Stimulated activated CD8-positive, alpha-beta memory T cell treated with anti-CD3 and anti-CD28 coated beads, Interleukin-7, amount 100 ng/mL, for 1 hour (primary cell): Measurements from ENCODE around the gene TMPRSS9.
"Not testable (repeated sequence)": the region's sequence is repeated elsewhere in the genome, so short reads cannot be mapped to it uniquely, and the experiment has no call there.

Experiments used
- DNase-seq, 2 donors: peaks; one replicate each; pipeline ENCODE4 v3.0.0-alpha.2; 2020; ENCODE audit warnings: low read depth in 2 of 2

The TMPRSS9 gene

DNA sequence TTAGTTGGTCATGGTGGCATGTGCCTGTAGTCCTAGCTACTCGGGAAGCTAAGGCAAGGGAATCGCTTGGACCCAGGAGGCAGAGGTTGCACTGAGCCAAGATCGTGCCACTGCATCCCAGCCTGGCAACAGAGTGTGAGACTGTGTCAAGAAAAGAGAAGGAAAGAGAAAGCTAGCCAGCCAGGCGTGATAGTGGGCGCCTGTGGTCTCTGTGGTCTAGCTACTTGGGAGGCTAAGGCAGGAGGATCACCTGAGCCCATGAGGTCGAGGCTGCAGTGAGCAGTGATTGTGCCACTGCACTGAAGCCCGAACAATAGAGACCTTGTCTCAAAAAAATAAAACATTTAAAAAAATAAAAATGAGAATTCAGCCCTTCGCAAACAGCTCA is 34.0 kb downstream of the TMPRSS9 start:
- no peak for DNase-seq

DNA sequence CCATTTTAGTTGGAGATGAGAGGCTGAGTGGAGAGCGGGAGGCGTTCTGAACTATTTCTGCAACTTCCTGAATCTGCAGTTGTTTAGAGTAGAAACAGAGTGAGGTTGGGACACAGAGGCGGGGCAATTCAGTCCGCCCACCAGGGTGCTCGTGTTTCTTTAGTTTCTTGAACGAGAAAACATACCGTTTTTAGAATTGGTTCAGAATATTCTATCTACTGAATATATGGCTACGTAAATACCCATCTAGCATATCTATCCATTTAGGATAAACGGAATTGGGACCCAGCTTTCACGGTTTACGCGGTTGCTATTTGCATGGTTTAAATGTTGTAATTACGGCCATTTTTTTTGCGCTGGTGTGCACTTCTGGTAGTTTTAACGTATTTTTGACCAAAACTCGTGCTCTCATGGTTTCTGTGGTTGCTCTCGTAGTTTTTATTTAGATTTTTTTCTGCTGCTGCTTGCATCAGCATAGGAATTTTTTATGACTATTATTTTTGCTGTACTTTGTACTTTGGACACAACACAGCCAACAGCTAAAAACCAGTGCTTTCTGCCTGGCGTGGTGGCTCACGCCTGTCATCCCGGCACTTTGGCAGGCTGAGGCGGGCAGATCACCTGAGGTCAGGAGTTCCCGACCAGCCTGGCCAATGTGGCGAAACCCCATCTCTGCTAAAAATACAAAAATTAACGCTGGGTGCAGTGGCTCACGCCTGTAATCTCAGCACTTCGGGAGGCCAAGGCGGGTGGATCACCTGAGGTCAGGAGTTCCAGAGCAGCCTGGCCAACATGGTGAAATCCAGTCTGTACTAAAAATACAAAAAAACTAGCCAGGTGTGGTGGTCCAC is 34.6 kb downstream of the TMPRSS9 start:
- no peak for DNase-seq

DNA sequence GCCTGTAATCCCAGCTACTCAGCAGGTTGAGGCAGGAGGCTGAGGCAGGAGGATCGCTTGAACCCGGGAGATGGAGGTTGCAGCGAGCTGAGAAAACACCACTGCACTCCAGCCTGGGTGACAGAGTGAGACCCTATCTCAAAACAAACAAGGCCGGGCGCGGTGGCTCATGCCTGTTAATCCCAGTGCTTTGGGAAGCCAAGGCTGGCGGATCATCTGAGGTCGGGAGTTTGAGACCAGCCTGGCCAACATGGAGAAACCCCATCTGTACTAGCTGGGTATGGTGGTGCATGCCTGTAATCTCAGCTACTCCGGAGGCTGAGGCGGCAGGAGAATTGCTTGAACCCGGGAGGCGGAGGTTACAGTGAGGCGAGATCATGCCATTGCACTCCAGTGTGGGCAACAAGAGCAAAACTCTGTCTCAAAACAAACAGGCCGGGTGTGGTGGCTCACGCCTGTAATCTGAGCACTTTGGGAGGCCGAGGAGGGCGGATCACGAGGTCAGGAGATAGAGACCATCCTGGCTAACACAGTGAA is 35.3 kb downstream of the TMPRSS9 start:
- not testable (repeated sequence) for DNase-seq

DNA sequence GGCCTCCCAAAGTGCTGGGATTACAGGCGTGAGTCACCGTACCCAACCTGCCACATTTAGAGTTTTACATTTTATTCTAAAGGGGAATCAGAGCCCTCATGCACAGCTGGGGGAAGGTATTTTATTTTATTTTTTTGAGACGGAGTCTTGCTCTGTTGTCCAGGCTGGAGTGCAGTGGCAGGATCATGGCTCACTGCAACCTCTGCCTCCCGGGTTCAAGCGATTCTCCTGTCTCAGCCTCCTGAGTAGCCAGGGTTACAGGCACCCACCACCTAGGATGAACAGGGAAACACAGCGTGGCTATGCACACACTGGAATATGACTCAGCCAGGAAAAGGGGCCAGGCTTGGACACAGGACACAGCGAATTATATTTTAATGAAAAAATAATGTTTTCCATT is 37.1 kb downstream of the TMPRSS9 start:
- not testable (repeated sequence) for DNase-seq

DNA sequence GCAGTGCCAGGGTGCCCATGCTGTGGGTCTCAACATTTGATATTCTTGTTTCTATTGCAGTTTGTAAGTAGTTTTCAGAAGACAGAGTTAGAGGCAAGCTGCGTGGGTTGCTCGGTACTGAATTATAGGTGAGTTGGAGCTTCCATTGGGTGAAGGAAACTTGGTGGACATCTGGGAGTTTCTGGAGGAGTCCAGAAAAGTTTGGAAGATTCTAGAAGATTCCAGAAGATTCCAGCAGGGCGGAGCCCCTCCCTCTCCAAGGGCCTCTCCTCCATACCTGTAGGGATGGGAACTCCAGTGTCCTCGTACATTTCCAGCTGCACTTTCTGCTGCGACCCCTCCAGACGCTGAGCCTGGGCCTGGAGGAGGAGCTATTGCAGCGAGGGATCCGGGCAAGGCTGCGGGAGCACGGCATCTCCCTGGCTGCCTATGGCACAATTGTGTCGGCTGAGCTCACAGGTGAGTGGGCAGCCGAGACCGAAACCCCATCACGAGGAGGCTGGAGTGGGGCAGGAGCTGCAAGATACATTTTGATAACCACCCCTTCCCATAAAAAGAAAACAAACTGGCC is 38.8 kb downstream of the TMPRSS9 start:
- DNase-seq = no peak

DNA sequence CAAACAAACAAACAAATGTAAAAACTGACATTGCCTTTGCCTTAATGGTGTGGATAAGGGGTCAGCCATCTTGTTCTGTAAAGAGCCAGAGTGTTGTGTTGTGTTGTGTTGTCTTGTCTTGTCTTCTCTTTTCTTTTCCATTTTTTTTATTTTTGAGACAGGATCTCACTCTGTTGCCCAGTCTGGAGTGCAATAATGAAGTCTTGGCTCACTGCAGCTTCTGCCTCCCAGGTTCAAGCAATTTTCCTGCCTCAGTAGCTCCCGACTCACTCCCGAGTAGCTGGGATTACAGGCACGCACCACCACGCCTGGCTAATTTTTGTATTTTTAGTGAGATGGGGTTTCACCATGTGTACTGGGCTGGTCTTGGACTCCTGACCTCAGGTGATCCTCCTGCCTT is 39.5 kb downstream of the TMPRSS9 start:
- DNase-seq = no peak

DNA sequence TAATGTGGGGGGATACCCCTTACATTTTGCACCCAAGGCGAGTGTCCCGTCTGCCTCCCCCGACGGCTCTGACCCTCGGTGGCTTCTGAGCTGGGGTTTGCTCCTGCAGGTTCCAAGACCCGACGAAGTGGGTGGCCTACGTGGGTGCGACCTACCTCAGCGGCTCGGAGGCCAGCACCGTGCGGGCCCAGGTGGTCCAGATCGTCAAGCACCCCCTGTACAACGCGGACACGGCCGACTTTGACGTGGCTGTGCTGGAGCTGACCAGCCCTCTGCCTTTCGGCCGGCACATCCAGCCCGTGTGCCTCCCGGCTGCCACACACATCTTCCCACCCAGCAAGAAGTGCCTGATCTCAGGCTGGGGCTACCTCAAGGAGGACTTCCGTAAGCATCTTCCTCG is 48.2 kb downstream of the TMPRSS9 start:
- no peak for DNase-seq

DNA sequence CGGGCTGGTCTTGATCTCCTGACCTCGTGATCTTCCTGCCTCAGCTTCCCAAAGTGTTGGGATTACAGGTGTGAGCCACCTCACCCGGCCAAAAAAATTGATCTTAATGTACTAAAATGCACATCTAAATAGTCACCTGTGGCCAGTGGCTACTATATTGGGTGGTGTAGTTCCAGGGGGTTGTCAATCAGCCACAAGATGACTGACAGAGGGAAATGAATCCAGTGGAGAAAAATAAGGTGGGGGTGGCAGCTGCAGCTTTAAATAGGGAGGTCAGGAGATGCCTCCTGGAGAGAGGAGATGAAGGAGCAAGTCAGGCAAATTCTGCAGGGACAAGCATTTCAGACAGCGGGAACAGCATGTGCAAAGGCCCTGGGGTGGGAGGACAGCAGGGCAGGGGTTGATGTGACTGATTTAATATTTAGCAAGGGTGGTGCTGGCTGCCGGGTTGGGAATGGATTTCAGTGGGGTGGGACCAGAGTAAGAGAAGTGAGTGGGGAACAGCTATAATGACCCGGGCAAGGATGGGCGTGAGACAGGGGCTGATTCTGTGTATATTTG is 49.4 kb downstream of the TMPRSS9 start:
- no peak for DNase-seq

DNA sequence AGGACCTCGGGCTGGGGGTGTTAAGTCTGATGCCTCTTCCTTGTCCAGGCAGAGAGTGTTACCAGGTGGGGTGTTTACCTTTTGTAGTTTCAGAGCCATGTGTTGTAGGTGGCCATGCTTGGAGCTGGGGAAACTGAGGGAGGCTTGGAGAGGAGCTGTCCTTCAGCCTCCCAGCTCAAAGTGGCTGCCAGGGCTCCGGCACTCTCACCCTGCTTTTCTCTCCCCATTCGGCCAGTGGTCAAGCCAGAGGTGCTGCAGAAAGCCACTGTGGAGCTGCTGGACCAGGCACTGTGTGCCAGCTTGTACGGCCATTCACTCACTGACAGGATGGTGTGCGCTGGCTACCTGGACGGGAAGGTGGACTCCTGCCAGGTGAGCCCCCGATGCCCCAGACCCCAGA is 50.0 kb downstream of the TMPRSS9 start:
- DNase-seq = no peak

DNA sequence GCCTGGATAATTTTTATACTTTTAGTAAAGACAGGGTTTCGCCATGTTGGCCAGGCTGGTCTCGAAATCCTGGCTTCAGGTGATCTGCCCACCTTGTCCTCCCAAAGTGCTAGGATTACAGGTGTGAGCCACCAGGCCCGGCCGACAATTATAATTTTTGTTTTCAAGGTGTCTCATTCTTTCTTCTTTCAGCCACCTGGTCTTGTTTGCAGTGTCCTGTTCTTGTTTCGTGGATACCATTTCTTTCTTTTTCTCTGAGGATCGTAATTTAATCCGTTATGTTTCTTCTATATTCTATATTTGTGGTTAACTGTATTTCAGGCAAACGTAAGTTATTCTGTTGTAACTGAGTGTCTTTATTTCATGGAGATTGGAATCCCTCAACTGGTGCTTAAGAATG is 51.6 kb downstream of the TMPRSS9 start:
- DNase-seq = no peak

DNA sequence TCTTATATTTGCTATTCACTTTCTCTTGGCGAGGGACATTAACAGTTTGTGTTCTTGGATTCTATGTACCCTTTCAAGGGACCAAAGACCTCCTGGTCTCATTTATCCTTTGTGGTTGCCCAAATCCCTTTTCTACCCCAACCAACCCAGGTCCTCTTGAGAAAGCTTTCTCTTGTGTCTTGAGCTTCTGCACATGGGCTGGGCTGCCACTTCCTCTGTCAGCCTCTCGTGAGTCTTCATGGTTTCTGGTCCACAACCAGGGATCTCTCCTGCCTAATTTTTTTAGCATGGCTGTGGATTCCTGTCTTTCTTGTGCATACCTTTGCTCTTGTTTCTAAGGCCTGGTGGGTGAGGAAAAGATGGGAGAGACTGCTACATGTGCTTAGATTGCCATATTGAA is 52.4 kb downstream of the TMPRSS9 start:
- DNase-seq = no peak

DNA sequence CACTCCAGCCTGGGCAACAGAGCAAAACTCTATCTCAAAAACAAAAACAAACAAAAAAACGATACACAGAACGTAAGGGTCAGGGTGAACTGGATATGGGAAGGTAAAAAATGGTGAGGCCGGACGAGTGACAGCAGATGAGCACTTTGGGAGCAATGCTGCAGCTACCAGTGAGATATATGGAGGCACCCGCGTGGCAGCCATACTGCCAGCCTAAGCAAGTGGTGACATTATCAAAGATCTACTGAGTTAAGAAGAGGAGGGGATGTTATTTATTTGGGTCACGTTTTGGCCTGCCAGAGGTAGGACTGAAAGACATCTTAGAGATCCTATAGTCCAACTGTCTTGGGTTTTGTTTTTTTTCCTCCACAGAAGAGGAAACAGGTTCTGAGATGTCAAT is 53.1 kb downstream of the TMPRSS9 start:
- no peak for DNase-seq

DNA sequence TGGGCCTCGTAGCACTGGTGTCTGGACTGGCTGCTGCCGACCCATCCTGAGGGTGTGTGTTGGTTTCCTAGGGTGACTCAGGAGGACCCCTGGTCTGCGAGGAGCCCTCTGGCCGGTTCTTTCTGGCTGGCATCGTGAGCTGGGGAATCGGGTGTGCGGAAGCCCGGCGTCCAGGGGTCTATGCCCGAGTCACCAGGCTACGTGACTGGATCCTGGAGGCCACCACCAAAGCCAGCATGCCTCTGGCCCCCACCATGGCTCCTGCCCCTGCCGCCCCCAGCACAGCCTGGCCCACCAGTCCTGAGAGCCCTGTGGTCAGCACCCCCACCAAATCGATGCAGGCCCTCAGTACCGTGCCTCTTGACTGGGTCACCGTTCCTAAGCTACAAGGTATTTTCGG is 53.6 kb downstream of the TMPRSS9 start:
- no peak for DNase-seq

DNA sequence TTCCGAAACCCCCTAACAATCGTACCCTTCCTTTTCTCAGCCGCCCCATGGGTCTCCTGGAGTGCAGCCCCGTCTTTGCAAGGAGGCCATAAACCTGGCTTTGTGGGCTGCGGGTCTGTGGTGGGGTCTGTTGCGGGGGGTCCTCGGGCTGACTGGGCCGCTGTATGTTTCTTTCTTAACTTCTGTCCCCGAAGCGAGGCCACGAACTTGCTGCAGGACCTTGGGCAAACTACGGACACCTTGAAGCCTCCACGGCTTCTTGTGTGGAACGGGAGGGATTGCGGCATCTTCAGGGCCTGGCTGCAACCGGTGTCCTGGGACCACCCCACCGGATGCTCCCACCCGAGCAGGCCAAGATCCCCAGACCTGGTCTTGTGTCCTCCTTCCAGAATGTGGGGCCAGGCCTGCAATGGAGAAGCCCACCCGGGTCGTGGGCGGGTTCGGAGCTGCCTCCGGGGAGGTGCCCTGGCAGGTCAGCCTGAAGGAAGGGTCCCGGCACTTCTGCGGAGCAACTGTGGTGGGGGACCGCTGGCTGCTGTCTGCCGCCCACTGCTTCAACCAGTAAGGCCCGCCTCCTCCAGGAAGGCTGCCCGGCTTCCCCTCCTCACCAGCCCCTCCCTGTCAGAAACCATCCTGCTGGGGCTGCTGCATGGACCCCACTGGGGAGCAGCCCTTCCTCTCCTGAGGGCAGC is 55.4 kb downstream of the TMPRSS9 start:
- DNase-seq = no peak

DNA sequence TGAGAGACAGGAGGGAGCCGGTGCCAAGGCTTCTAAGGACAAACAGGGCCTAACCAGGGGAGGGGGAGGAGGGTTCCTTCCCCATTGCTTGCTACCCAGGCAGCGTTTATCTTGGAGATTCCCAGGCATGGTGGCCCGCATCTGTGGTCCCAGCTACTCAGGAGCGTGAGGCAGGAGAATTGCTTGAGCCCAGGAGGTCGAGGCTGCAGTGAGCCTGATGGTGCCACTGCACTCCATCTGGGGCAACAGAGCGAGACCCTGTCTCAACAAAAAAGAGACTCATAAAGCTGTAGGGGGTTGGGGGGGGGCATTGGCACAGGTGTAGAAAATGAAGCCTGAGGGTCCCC is 55.9 kb downstream of the TMPRSS9 start:
- no peak for DNase-seq

DNA sequence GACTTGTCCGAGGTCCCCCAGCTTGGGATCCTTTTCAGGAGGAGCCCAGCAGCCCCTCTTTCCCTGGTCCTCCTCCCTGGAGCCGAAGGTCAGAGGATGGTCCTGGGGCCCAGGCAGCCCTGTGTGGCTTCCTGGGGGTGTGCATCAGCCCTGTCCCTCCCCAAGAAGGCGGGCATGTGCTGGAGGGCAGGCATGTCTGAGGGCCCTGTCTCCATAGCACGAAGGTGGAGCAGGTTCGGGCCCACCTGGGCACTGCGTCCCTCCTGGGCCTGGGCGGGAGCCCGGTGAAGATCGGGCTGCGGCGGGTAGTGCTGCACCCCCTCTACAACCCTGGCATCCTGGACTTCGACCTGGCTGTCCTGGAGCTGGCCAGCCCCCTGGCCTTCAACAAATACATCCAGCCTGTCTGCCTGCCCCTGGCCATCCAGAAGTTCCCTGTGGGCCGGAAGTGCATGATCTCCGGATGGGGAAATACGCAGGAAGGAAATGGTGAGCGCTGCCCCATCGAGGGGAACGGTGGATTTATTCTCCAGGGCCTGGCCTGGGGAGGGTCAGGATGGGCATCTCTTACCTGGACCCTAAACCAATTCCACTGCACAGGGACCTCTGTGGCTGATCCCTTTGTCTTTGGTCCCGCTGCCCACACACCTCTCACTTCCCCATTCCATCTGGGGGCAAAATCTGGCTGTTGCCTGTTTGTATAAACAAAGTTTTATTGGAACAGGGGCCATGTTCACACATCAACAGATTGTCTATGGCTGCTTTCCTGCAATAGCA is 56.4 kb downstream of the TMPRSS9 start:
- no peak for DNase-seq

DNA sequence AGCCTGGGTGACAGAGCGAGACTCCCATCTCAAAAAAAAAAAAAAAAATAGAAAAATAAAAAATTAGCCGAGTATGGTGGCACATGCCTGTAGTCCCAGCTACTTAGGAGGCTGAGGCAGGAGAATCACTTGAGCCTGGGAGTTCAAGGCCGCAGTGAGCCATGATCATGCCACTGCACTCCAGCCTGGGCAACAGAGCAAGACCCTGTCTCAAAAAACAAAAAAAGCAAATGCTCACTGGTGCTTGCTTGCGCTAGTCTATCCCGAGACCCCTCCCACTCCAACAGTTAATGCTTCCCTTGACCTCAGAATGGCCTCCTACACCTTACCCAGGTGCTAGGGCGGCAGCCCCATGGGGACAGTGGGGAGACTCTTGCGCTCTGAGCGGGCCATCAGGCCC is 57.4 kb downstream of the TMPRSS9 start:
- DNase-seq = not testable (repeated sequence)

DNA sequence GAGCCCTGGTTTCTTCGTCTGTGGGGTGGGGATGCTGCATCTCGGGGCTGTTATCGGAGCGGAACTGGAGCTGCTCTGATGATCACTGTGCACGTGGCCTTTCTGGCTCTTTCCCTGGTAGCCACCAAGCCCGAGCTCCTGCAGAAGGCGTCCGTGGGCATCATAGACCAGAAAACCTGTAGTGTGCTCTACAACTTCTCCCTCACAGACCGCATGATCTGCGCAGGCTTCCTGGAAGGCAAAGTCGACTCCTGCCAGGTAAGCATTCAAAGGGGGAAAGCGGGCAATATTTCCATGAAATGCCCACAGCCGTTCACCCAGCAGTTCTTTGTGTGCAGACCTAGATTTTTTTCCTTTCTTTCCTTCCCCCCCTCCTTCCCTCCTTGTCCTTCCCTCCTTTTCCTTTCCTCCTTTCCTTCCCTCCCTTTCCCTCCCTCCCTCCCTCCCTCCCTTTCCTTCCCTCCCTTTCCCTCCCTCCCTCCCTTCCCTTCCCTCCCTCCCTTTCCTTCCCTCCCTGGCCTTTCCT is 57.9 kb downstream of the TMPRSS9 start:
- no peak for DNase-seq

DNA sequence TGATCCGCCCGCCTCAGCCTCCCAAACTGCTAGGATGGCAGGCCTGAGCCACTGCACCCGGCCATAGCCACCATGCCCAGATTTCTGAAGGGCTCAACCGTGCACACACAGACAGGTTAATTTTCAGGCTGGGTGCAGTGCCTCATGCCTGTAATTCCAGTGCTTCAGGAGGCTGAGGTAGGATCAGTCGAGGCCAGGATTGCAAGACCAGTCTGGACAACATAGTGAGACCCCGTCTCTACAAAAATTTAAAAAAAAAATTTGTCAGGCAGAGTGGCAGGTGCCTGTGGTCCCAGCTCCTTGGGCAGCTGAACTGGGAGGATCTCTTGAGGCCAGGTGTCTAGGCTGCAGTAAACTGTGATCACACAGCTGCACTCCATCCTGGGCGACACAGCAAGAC is 59.7 kb downstream of the TMPRSS9 start:
- DNase-seq = no peak

DNA sequence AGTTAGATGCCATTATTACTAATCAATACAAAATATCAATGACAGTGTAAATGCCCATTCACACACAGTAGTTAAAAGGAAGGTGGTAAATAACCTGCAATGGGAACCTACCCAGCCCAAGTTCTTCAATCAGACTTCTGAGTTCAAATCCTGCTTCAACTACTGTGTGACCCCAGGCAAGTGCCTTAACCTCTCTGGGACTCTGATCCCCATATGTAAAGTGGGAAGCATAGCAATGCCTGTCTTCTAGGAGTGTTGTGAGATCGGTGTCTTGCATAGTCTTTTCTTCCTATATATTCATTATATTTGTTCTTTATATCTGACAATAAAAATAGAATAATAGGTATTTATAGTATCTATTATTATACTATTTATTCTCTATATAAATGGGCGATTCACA is 60.4 kb downstream of the TMPRSS9 start:
- no peak for DNase-seq

DNA sequence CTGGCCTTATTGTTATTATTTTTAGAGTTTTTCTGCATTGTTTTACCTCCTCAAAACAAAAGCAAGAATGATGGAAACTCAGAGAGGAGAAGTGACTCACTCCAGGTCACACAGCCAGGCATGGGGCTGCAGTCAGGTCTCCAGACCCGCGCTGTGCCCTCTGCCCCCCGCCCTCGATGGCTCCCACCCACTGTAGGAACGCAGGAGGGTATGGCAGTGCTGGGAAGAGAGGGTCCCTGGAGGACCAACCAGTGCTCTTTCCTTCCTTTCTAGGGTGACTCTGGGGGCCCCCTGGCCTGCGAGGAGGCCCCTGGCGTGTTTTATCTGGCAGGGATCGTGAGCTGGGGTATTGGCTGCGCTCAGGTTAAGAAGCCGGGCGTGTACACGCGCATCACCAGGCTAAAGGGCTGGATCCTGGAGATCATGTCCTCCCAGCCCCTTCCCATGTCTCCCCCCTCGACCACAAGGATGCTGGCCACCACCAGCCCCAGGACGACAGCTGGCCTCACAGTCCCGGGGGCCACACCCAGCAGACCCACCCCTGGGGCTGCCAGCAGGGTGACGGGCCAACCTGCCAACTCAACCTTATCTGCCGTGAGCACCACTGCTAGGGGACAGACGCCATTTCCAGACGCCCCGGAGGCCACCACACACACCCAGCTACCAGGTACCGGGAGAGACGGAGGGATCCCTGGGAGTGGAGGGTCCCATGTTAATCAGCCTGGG is 61.7 kb downstream of the TMPRSS9 start:
- no peak for DNase-seq
